ENCODE results near the gene JPH3. TPM values are rescaled to one million over a fixed set of nuclear protein-coding genes. Genes with fewer than 3 reads are reported as not detected.

JPH3 gene
- total and polyA plus RNA-seq, 10 of the 15 experiments (the other 5 are each of a cell fraction or from before 2014, with no cell fraction given): 0.05 TPM; not detected in 9

- Histone ChIP-seq H3K36me3 (ENCODE audit: control insufficient read depth in 2 of 2, insufficient read depth in 2 of 2, low read length in 1 of 2) (peaks cover 12 to 16% of the 10 kb centered on the region in 2 experiments; a peak in 3 of 4 replicates), H3K27me3 (replicated peaks in 1 of 2; ENCODE audit: control insufficient read depth in 2 of 2, insufficient read depth in 2 of 2, low read length in 1 of 2) (no peaks in the 10 kb centered on the region), H3K4me3 (no peak overlapping the region), H3K4me2 (ENCODE audit: control insufficient read depth, insufficient read depth) (peak overlapping the region; percentile 51), H3K9me3 (replicated peaks; ENCODE audit: control insufficient read depth, insufficient read depth, low read length) (no peaks in the 10 kb centered on the region), H3K27ac (ENCODE audit: control insufficient read depth, insufficient read depth) (peak overlapping the region; percentile 59), H3K79me2 (ENCODE audit: control insufficient read depth, insufficient read depth, low read length) (no peaks in the 10 kb centered on the region), H2AFZ (ENCODE audit: control insufficient read depth, low read depth, low read length) (no peak overlapping the region), H3K4me1 (ENCODE audit: control insufficient read depth, insufficient read depth, low read length) (peaks cover 46% of the 10 kb centered on the region), H3K9ac (ENCODE audit: control insufficient read depth, insufficient read depth, low read length) (no peak overlapping the region), H4K20me1 (ENCODE audit: control insufficient read depth, insufficient read depth) (no peaks in the 10 kb centered on the region)
- ChIA-PET POLR2A (no interaction called here), CTCF (no interaction called here), RAD21 (ENCODE audit: unreplicated experiment) (no interaction called here), SMC1A (ENCODE audit: uncharacterized antibody, unreplicated experiment) (no interaction called here)
- BruUV-seq (replicated peaks): no TSS peak
- WGBS (ENCODE audit: insufficient coverage, insufficient replicate concordance, low lambda C conversion rate, missing lambda C conversion rate): under 1% methylated on average over 20 of the region's 20 CpGs
- ATAC-seq: peak; percentile 66
- intact Hi-C loops (cut with micrococcal nuclease; ENCODE audit: unreplicated experiment): no loop called here
- TF ChIP-seq SMAD5 (IDR thresholded peaks at IDR 0.05; ENCODE audit: low read depth) (0 out of 2 replicates have a peak, but pooled peaks have one; percentile 27), POLR2A (IDR thresholded peaks at IDR 0.05; ENCODE audit: low read depth, low read length) (peak; percentile 37; the same call in 1 of the 2 replicates), USF1 (IDR thresholded peaks at IDR 0.05; ENCODE audit: borderline replicate concordance, extremely low read length, insufficient read depth, low read depth, low read length) (no peak), ZNF622 (IDR thresholded peaks at IDR 0.05) (no peak), ATF2 (IDR thresholded peaks at IDR 0.05; ENCODE audit: low read length) (no peak), STAT3 (IDR thresholded peaks at IDR 0.05; ENCODE audit: low read depth, low read length) (no peak), NBN (IDR thresholded peaks at IDR 0.05) (no peak), RUNX3 (IDR thresholded peaks at IDR 0.05; ENCODE audit: low read length) (peak; percentile 38; the same call in 1 of the 2 replicates), CHD4 (IDR thresholded peaks at IDR 0.05) (no peak), MTA3 (IDR thresholded peaks at IDR 0.05; ENCODE audit: borderline replicate concordance, low read length) (0 out of 2 replicates have a peak, but pooled peaks have one; percentile 26), EGR1 (IDR thresholded peaks at IDR 0.05; ENCODE audit: borderline replicate concordance in 1 of 2, low read depth in 2 of 2, low read length in 2 of 2) (no peak), SPI1 (IDR thresholded peaks at IDR 0.05; ENCODE audit: borderline replicate concordance, insufficient read depth, low read depth, low read length) (peak; percentile 50), IKZF1 (conservative IDR thresholded peaks at IDR 0.05) (no peak), MYB (IDR thresholded peaks at IDR 0.05; ENCODE audit: borderline replicate concordance, low read depth, low read length) (no peak), ETV6 (conservative IDR thresholded peaks at IDR 0.05 in 1 of 2, IDR thresholded peaks at IDR 0.05 in 1 of 2; ENCODE audit: borderline replicate concordance in 1 of 2, low read depth in 1 of 2) (no peak; a peak in 1 of 4 replicates), SRF (IDR thresholded peaks at IDR 0.05; ENCODE audit: low read depth in 2 of 2, low read length in 2 of 2) (no peak)
- TF ChIP-seq, protein P1, sequence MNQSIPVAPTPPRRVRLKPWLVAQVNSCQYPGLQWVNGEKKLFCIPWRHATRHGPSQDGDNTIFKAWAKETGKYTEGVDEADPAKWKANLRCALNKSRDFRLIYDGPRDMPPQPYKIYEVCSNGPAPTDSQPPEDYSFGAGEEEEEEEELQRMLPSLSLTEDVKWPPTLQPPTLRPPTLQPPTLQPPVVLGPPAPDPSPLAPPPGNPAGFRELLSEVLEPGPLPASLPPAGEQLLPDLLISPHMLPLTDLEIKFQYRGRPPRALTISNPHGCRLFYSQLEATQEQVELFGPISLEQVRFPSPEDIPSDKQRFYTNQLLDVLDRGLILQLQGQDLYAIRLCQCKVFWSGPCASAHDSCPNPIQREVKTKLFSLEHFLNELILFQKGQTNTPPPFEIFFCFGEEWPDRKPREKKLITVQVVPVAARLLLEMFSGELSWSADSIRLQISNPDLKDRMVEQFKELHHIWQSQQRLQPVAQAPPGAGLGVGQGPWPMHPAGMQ (IDR thresholded peaks at IDR 0.05; ENCODE audit: borderline replicate concordance): no peak
- FAIRE-seq: no peak
- in situ Hi-C loops (cut with MboI): no loop called here
- no peak for DNase-seq (ENCODE audit: low read depth, low spot score)
Observed at GRCh38 chr16:87698676-87699199, 96.4 kb downstream of the JPH3 start.

All from GM12878 (cell line).